ENCODE data around the gene LAMB3. TPM values are rescaled to one million over a fixed set of nuclear protein-coding genes. Genes with fewer than 3 reads are reported as not detected.

Gene LAMB3
- polyA plus RNA-seq, 1 donor from 2014 or later = 5.8 TPM

- no peak overlapping the region for H3K9ac ChIP-seq (ENCODE audit: low read length)
- H4K20me1 ChIP-seq (ENCODE audit: insufficient read depth) = no peaks in the 10 kb centered on the region
- no peak overlapping the region for H3K4me3 ChIP-seq (ENCODE audit: low read length)
- no peaks in the 10 kb centered on the region for H3K36me3 ChIP-seq (ENCODE audit: insufficient read depth, low read length)
- H3K27me3 ChIP-seq (ENCODE audit: insufficient read depth, low read depth, low read length) = no peaks in the 10 kb centered on the region
- H3K9me3 ChIP-seq (ENCODE audit: low read length) = no peaks in the 10 kb centered on the region
- no peak overlapping the region for H2AFZ ChIP-seq (ENCODE audit: low read depth, low read length)
- H3K4me2 ChIP-seq (ENCODE audit: low read length) = no peak overlapping the region
- H3K9me2 ChIP-seq (ENCODE audit: insufficient read depth, low read length) = no peaks in the 10 kb centered on the region
- H3K79me2 ChIP-seq (replicated peaks; ENCODE audit: insufficient read depth, low read length) = no peaks in the 10 kb centered on the region
- TF ChIP-seq REST (IDR thresholded peaks at IDR 0.05; ENCODE audit: borderline replicate concordance) = no peak
- TF ChIP-seq SMC3 (conservative IDR thresholded peaks at IDR 0.05; ENCODE audit: poor library complexity) = no peak
- no peak for TF ChIP-seq TAF1 (IDR thresholded peaks at IDR 0.05; ENCODE audit: low read depth)
- TF ChIP-seq POLR2AphosphoS5 (IDR thresholded peaks at IDR 0.05) = no peak
- TF ChIP-seq CTCF (IDR thresholded peaks at IDR 0.05; ENCODE audit: poor library complexity, severe bottlenecking) = no peak
- TF ChIP-seq EP300 (conservative IDR thresholded peaks at IDR 0.05; ENCODE audit: poor library complexity, severe bottlenecking) = no peak
- TF ChIP-seq EZH2 (IDR thresholded peaks at IDR 0.05; ENCODE audit: borderline replicate concordance, insufficient read depth, low read length, poor library complexity, severe bottlenecking) = no peak
- TF ChIP-seq RAD21 (conservative IDR thresholded peaks at IDR 0.05) = no peak
- no peak for TF ChIP-seq MXI1 (conservative IDR thresholded peaks at IDR 0.05; ENCODE audit: poor library complexity, severe bottlenecking)
- H3K27ac ChIP-seq (ENCODE audit: low read length) = no peak overlapping the region
- no peaks in the 10 kb centered on the region for H3F3A ChIP-seq (ENCODE audit: insufficient read depth, low read length, poor library complexity, severe bottlenecking)
Observed at GRCh38 chr1:209642816-209643215, 9.4 kb downstream of the LAMB3 start.

- no peak overlapping the region for H3K4me3 ChIP-seq (ENCODE audit: low read length)
Observed at GRCh38 chr1:209641832-209642172, 10.4 kb downstream of the LAMB3 start.

More at GRCh38 chr1:209641832-209642172, 10.4 kb downstream of the LAMB3 start:
- Histone ChIP-seq H3K36me3 (ENCODE audit: insufficient read depth, low read length) (no peaks in the 10 kb centered on the region), H2AFZ (ENCODE audit: low read depth, low read length) (no peak overlapping the region), H3K4me2 (ENCODE audit: low read length) (no peak overlapping the region), H3K9me2 (ENCODE audit: insufficient read depth, low read length) (no peaks in the 10 kb centered on the region), H3F3A (ENCODE audit: insufficient read depth, low read length, poor library complexity, severe bottlenecking) (no peaks in the 10 kb centered on the region), H3K9ac (ENCODE audit: low read length) (no peak overlapping the region), H4K20me1 (ENCODE audit: insufficient read depth) (no peaks in the 10 kb centered on the region), H3K9me3 (ENCODE audit: low read length) (no peaks in the 10 kb centered on the region), H3K27me3 (ENCODE audit: insufficient read depth, low read depth, low read length) (no peaks in the 10 kb centered on the region), H3K27ac (ENCODE audit: low read length) (no peak overlapping the region), H3K79me2 (replicated peaks; ENCODE audit: insufficient read depth, low read length) (no peaks in the 10 kb centered on the region)
- no peak for TF ChIP-seq TAF1 (IDR thresholded peaks at IDR 0.05; ENCODE audit: low read depth)
- no peak for TF ChIP-seq SMC3 (conservative IDR thresholded peaks at IDR 0.05; ENCODE audit: poor library complexity)
- no peak for TF ChIP-seq REST (IDR thresholded peaks at IDR 0.05; ENCODE audit: borderline replicate concordance)
- TF ChIP-seq EZH2 (IDR thresholded peaks at IDR 0.05; ENCODE audit: borderline replicate concordance, insufficient read depth, low read length, poor library complexity, severe bottlenecking) = no peak
- no peak for TF ChIP-seq CTCF (IDR thresholded peaks at IDR 0.05; ENCODE audit: poor library complexity, severe bottlenecking)
- no peak for TF ChIP-seq POLR2AphosphoS5 (IDR thresholded peaks at IDR 0.05)
- no peak for TF ChIP-seq MXI1 (conservative IDR thresholded peaks at IDR 0.05; ENCODE audit: poor library complexity, severe bottlenecking)
- no peak for TF ChIP-seq RAD21 (conservative IDR thresholded peaks at IDR 0.05)
- TF ChIP-seq EP300 (conservative IDR thresholded peaks at IDR 0.05; ENCODE audit: poor library complexity, severe bottlenecking) = no peak
